T-helper 1 cell treated with Interleukin-12 subunit alpha and Interleukin-12 subunit beta and Interleukin-4 antibody, amounts not matched to agents 30 μg/mL and 1 μg/mL, for 36 hours (primary cell): Measurements from ENCODE around the gene NOL4L.
A peak's percentile ranks its signal among the peaks of the same experiment; 100 is the strongest.

Experiments used
- H3K27ac Mint-ChIP-seq: one replicate; pipeline ENCODE4 v1.8.0; 2021; ENCODE audit warnings: mild to moderate bottlenecking, mixed read lengths
- H3K27me3 Mint-ChIP-seq: one replicate; pipeline ENCODE4 v1.8.0; 2021; ENCODE audit warnings: low read depth, mixed read lengths
- H3K36me3 Mint-ChIP-seq: one replicate; pipeline ENCODE4 v1.8.0; 2021; ENCODE audit warnings: low read depth, mixed read lengths
- H3K4me1 Mint-ChIP-seq: one replicate; pipeline ENCODE4 v1.8.0; 2021; ENCODE audit warnings: low read depth, mixed read lengths
- H3K4me3 Mint-ChIP-seq: one replicate; pipeline ENCODE4 v1.8.0; 2021; ENCODE audit warnings: mild to moderate bottlenecking, moderate library complexity, mixed read lengths
- H3K9me3 Mint-ChIP-seq: one replicate; pipeline ENCODE4 v1.8.0; 2021; ENCODE audit warnings: mixed read lengths

Gene NOL4L, protein sequence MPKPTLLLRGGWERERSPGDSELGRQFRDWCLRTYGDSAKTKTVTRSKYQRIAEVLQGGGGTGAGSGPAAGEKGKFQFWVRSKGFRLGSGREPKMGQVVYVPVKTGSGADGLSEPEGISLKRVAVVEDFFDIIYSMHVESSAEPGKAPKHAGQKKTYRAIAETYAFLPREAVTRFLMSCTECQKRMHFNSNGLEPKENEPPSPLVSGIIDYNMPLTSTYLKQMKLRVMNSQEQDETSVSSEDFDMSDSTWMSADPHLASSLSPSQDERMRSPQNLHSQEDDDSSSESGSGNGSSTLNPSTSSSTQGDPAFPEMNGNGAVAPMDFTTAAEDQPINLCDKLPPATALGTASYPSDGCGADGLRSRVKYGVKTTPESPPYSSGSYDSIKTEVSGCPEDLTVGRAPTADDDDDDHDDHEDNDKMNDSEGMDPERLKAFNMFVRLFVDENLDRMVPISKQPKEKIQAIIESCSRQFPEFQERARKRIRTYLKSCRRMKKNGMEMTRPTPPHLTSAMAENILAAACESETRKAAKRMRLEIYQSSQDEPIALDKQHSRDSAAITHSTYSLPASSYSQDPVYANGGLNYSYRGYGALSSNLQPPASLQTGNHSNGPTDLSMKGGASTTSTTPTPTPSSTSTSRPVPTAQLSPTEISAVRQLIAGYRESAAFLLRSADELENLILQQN

GRCh38 chr20:32585011-32585585 lies at the start of gene NOL4L:
TSS of gene NOL4L (minus strand) at chr20:32585333. CDS start at chr20:32584890, 443 bp downstream.
- Mint-ChIP-seq H3K4me1 (peaks cover 19% of the 10 kb centered on the region), H3K9me3 (no peaks in the 10 kb centered on the region), H3K4me3 (peak within 1 kb of the TSS; percentile 89), H3K36me3 (peaks cover 4% of the 10 kb centered on the region), H3K27me3 (peaks cover 26% of the 10 kb centered on the region), H3K27ac (peak within 1 kb of the TSS; percentile 76)

DNA sequence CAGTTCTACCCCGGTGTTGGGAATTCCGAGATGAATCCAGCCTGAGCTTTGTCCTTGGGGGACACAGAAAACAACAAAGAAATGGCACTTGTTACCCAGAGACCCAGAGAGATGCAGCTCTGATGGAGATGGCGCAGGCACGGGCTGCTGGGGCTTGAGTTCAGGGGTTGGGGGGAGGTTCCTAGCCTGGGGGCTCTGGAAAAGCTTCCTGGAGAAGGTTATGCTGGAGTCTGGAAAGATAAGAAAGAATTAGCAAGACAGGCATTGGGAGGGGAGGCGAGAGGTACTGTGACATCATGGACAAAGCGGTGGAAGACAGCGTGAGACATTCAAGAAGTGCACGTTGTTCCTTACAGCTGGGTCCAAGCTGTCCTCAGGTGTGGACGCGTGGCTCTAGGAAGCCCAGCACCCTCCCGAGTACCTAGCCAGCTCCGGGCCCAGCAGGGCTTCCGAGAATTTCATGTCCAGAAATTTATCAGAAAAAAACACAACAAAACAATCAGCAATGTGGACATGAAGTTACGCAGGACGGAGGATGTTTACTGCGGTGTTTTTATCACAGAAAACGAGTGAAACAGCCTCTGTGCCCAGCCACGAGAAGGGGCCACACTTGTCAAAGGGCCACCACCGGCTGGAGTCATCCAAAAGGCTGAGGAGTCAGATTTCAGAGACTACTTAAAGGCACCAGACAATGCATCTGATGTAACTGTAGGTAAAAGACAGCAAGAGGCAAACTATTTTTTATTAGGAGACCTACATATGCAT lies 49.1 kb upstream of the NOL4L start:
- Mint-ChIP-seq H3K27me3 (peaks cover 5% of the 10 kb centered on the region), H3K27ac (no peak overlapping the region), H3K9me3 (no peaks in the 10 kb centered on the region), H3K36me3 (no peaks in the 10 kb centered on the region), H3K4me3 (no peak overlapping the region), H3K4me1 (no peaks in the 10 kb centered on the region)

DNA sequence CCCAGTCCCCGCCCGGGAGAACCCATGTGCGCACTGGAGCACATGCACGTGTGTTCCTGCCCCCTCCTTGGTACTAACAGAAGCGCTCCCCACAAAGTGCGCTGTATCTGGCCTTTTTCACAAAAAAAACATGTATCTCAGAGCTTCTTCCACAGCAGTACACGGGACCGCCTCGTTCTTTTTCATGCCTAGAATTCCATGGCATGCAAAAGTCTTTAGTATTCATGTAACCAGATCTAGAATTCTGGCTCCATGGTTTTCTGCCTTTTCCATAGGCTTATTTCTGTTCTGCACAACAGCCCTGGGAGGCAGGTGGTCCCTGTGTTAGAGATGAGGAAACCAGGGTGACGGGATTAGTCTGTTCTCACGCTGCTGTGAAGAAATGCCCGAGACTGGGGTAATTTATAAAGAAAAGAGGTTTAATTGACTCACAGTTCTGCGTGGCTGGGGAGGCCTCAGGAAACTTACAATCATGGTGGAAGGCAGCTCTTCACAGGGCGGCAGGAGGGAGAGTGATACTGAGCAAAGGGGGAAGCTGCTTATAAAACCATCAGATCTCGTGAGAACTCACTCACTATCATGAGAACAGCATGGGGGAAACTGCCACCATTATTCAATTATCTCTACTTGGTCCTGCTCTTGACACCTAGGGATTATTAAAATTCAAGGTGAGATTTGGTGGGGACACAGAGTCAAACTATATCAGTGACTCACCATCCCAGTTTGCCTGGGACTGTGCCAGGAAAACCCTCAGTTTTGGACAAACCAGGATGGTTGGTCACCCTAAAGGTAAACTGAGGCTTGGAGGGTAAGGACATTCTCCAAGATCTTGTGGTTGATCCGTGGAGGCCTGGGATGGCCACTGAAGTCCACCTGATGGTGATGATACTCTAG lies 47.6 kb upstream of the NOL4L start:
- Mint-ChIP-seq H3K27ac (no peak overlapping the region), H3K36me3 (no peaks in the 10 kb centered on the region), H3K9me3 (no peaks in the 10 kb centered on the region), H3K4me3 (no peak overlapping the region), H3K27me3 (peaks cover 5% of the 10 kb centered on the region), H3K4me1 (no peaks in the 10 kb centered on the region)

DNA sequence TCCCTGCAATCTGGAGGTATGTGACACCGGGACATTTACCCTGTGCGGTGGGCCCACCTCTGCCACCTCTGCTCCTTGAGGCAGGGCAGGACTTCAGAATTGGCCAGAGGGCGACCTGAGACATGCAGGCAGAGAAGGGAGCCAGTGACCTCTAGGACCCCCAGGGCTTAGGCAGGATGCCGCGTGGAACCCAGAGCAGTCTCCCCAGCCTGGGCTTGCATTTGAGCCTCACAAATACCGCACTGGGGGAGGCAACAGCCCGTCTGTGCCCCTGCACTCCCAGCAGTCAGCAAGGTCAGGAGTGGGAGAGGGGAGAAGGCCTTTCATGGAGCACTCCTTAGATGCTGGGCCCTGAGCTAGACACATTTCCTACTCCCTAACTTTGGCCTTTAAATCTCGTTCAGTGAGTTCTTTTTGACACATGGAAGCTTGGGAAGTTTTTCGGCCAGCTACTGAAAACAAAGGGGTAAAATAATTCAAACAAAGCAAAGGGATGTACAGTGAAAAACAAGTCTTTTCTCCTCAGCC lies 46.9 kb upstream of the NOL4L start:
- H3K9me3 Mint-ChIP-seq: no peaks in the 10 kb centered on the region
- H3K36me3 Mint-ChIP-seq: no peaks in the 10 kb centered on the region
- no peak overlapping the region for H3K27ac Mint-ChIP-seq
- H3K4me1 Mint-ChIP-seq: no peaks in the 10 kb centered on the region
- H3K4me3 Mint-ChIP-seq: no peak overlapping the region
- H3K27me3 Mint-ChIP-seq: peaks cover 5% of the 10 kb centered on the region

DNA sequence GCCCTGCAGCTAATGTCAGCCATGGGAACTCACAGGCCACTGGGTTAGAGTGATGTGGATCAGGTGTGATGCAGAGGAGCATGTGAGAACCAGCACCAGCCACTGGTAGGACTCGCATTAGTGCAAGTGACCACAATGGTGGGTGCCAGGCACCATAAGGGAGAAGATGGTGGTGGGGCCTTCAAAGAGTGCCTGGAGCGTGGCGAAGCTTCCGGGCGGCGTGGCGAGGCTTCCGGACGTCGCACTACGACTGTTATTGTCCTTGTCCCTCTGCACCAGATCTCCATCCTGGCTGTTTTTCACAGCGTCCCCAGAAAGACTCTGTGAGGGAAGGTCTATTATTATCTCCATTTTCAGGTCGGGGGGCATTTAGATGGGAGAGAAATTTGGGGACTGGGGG lies 44.7 kb upstream of the NOL4L start:
- no peak overlapping the region for H3K27ac Mint-ChIP-seq
- H3K36me3 Mint-ChIP-seq: no peaks in the 10 kb centered on the region
- peaks cover 5% of the 10 kb centered on the region for H3K27me3 Mint-ChIP-seq
- no peak overlapping the region for H3K4me3 Mint-ChIP-seq
- no peaks in the 10 kb centered on the region for H3K9me3 Mint-ChIP-seq
- H3K4me1 Mint-ChIP-seq: no peaks in the 10 kb centered on the region

GRCh38 chr20:32628960-32629530 lies 43.9 kb upstream of the NOL4L start:
- no peaks in the 10 kb centered on the region for H3K4me1 Mint-ChIP-seq
- H3K9me3 Mint-ChIP-seq: no peaks in the 10 kb centered on the region

DNA sequence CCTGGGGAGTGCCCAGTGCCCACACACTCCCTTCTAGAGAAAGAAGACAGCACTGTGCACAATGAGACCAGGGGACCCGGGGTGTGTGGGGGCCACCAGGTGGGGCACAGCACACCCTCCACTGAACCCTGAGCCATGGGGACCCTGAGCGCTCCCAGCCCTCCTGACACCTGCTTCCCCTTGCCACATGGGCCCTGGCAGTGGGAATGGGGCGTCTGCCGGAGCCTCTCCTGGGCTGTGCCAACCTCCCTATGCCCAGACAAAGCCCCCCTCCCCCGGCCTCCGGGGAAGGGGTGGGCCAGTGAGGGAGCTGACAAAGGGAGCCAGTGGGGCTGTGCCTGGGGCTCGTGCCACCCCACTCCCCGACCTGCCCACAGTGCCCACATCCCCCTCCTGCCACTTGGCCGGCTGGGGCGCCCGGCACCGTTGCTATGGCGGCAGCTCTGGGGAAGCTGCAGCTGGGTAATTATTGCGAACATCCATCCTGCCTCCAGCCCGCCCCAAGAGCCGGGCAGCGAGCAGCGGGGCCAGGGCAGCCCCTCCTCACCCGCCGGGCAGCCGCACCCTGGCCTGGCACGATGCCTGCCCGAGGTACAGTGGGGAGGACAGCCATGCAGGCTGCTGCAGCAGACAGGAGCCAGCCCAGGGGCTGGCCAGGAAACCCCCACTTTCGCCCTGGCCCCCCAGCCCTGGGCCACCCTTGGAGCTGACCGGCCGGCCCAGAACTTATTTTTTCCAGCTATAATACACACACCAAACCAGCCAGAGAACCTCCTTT lies 41.9 kb upstream of the NOL4L start:
- Mint-ChIP-seq H3K27ac (no peak overlapping the region), H3K4me1 (no peaks in the 10 kb centered on the region), H3K9me3 (no peaks in the 10 kb centered on the region), H3K36me3 (no peaks in the 10 kb centered on the region), H3K27me3 (no peaks in the 10 kb centered on the region), H3K4me3 (no peak overlapping the region)

More at GRCh38 chr20:32628960-32629530, 43.9 kb upstream of the NOL4L start:
- peaks cover 5% of the 10 kb centered on the region for H3K27me3 Mint-ChIP-seq
- H3K36me3 Mint-ChIP-seq: no peaks in the 10 kb centered on the region
- no peak overlapping the region for H3K4me3 Mint-ChIP-seq
- no peak overlapping the region for H3K27ac Mint-ChIP-seq

DNA sequence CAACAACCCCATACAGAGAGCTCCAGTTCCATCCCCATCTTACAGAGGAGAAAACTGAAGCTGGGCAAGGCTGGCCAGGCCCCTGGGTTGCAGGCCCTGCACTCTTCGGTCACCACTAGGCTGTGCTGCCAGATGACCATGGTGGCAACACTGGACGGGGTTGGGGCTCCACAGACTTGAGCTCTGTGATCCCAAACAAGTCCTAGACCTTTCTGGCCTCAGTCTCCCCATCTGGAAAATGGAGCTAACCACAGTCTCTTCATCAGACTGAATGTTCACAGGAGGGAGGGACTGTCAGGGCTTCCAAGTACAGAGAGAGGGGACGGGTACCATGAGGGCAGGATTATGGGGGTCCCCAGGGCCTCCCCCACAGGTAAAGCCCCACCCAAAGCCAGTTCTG lies 41.3 kb upstream of the NOL4L start:
- no peaks in the 10 kb centered on the region for H3K27me3 Mint-ChIP-seq
- H3K9me3 Mint-ChIP-seq: no peaks in the 10 kb centered on the region
- H3K27ac Mint-ChIP-seq: no peak overlapping the region
- H3K36me3 Mint-ChIP-seq: no peaks in the 10 kb centered on the region
- H3K4me1 Mint-ChIP-seq: no peaks in the 10 kb centered on the region
- H3K4me3 Mint-ChIP-seq: no peak overlapping the region

- no peaks in the 10 kb centered on the region for H3K4me1 Mint-ChIP-seq
- H3K4me3 Mint-ChIP-seq: no peak overlapping the region
- no peaks in the 10 kb centered on the region for H3K27me3 Mint-ChIP-seq
- H3K27ac Mint-ChIP-seq: no peak overlapping the region
- no peaks in the 10 kb centered on the region for H3K9me3 Mint-ChIP-seq
- no peaks in the 10 kb centered on the region for H3K36me3 Mint-ChIP-seq
These were observed 40.9 kb upstream of the NOL4L start for GRCh38 chr20:32625996-32626395.

GRCh38 chr20:32624687-32625345 lies 39.7 kb upstream of the NOL4L start:
- no peaks in the 10 kb centered on the region for H3K9me3 Mint-ChIP-seq
- no peaks in the 10 kb centered on the region for H3K36me3 Mint-ChIP-seq
- no peak overlapping the region for H3K27ac Mint-ChIP-seq
- H3K4me3 Mint-ChIP-seq: no peak overlapping the region
- H3K27me3 Mint-ChIP-seq: no peaks in the 10 kb centered on the region
- H3K4me1 Mint-ChIP-seq: no peaks in the 10 kb centered on the region

DNA sequence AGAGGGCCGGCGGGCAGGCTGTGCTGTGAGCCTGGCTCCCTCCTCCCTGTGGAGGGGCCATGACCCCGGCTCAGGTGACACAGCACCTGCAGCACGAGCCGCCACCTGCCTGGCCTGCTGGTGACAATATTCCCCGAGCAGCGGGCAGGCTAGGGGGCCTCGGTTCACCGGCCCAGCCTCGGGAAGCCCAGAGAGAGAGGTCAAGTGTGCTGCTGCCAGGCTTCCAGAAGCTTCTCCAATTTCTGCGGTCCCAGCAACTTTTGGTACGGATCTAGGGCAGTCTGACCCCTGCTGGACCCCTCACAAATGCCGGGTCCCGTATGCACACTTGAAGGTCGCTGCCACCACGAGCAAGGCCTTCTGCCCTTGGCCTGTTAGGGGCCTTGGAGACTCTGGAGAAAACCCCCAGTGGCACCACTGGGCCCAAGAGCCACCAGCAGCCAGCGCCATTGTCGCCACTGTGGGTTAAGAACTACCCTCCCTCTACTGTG lies 38.6 kb upstream of the NOL4L start:
- Mint-ChIP-seq H3K4me1 (no peaks in the 10 kb centered on the region), H3K27ac (no peak overlapping the region), H3K36me3 (no peaks in the 10 kb centered on the region), H3K9me3 (no peaks in the 10 kb centered on the region), H3K27me3 (peaks cover 5% of the 10 kb centered on the region), H3K4me3 (no peak overlapping the region)
